GM19023 (cell line): ENCODE data around the gene ME3.

ENCODE experiments used
- ATAC-seq: cut with Tn5 transposase; IDR thresholded peaks from one replicate; pipeline ENCODE4 v1.9.1; 2021; ENCODE audit warnings: mild to moderate bottlenecking, moderate library complexity; ENCODE audit not compliant: unreplicated experiment

The ME3 gene

DNA sequence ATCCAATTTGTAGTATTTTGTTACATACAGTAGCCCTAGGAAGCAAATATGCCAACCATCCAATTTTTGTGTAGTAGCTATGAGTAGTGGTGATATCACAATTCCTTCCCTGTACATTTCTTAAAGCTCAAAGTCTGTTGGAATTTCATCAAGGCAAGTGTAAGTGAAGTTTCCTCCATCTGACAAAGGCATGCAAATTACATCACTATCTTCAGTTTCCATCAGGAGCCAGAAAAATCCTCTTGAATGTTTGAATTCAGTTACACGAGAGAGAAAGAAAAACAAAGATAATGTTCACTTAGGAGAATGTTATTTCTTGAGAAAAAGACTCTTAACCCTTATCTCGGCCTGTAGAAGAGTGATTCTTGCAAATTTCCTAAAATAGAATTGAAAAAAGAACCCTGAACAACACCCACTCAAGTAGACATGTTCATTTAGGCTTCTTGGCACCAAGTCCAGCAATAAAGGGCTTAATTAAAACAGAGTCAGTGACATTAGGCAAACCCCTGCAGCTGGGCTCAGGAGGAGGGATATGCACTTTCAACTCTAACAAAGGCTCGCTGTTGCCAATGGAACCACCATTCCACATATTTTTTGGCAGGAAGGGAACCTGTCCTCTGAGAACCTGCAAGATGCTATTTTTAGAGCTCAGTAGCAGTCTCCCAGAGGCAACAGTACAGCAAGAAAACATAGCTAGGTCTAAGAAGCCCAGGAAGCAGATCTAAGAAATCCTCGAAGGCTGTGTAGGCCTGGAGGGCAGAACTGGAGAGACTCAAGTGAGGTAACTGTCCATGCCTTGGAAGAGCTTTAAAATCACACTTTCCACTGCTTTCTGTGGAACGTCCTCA, 153.1 kb downstream of the ME3 start:
- no peak for ATAC-seq

GRCh38 chr11:86518211-86518610, 154.2 kb downstream of the ME3 start:
- ATAC-seq: no peak

- ATAC-seq: no peak
These were observed 154.9 kb downstream of the ME3 start for GRCh38 chr11:86517557-86517956.

DNA sequence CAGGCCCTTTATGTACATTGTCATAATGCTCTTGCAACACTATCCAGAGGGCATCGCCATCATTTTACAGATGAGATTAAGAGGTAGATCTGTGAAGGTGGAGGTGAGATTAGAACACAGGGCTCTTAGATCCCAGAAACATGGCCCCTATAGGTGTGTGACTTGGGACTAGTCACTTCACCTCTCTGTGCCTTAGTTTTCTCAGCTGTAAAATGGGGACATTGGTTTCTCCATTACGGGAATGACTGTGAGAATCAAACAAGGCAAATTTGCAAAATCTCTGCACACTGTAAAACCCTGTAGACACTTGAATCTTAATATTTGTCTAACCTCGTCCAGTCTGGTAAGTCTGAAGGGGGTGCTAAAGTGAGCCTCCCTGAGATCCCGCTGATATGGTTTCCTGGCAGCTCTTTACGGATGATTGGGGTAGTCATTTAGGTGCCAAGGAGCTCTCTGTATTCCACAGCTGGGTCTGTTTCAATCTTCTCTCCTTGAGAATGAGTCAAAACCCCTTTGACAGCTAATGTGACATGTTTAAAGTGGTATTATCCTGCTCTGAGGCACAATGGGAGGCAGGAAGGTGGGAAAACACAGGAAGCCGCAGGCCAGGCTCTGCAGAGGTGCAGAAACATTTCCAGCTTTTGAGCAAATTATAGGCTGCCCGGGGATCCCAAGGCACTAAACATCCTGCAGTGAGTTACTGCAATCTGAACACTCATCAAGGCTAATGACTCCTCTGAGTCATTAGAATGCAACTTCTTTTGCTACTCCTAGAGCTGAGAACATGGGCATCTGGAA, 156.9 kb downstream of the ME3 start:
- no peak for ATAC-seq

GRCh38 chr11:86514453-86514852, 158.0 kb downstream of the ME3 start:
- ATAC-seq: no peak

GRCh38 chr11:86513746-86514373, 158.6 kb downstream of the ME3 start:
- no peak for ATAC-seq

DNA sequence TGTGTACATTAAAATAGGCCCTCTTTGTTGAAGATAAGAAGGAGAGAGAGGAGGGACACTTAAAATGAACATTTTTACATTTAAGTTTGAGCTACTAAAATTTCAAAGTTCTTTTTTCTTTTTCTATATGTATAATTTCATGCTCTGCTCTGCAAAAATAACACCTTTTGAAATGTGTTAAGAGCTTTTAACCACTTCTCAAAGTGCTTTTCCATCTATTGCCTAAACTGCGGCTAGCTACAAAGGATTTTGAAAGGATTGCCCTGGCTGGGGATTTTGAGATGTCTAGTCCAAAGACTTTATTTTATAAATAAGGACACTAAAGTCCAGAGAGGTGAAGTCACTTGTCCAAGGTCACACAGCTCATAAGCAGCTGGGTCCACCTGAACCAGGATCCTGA, 159.3 kb downstream of the ME3 start:
- no peak for ATAC-seq

GRCh38 chr11:86511086-86511551, 161.3 kb downstream of the ME3 start:
- peak; percentile 71 for ATAC-seq

GRCh38 chr11:86510674-86511073, 161.7 kb downstream of the ME3 start:
- no peak for ATAC-seq

DNA sequence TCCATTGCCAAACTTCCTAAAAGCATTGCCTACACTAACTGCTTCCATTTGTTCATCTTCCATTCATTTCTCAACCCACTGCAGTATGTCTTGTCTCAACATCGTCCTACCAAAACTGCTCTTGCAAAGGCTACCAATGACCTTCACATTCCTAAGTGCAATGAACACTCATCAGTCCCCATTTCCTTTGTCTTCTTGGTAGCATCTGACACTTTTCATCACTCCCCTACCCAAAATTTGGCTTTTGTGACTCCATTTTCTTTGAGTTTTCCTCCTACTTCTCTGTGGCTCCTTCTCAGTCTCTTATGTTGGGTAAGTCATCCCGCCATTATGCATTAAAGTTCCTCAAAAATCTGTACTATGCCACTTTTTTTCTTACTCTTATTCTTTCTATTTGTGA, 162.3 kb downstream of the ME3 start:
- no peak for ATAC-seq

DNA sequence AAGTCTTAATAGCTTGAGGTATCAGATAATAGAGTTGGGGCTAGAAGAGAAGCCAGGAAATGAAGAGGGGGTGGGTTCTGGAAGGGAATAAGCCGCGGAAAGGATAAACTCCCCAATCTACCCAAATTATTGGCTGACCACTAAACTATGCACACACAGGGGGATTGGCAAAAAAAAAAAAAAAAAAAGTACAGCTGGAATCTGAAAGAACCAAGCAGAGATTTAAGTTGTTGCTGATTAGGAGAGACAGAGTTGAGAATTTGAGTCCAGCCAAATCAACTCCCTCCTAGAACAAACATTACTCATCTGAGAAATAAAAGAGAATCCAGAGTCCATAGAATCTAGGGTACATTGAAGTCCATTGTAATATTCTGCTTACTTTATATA, 162.8 kb downstream of the ME3 start:
- no peak for ATAC-seq

DNA sequence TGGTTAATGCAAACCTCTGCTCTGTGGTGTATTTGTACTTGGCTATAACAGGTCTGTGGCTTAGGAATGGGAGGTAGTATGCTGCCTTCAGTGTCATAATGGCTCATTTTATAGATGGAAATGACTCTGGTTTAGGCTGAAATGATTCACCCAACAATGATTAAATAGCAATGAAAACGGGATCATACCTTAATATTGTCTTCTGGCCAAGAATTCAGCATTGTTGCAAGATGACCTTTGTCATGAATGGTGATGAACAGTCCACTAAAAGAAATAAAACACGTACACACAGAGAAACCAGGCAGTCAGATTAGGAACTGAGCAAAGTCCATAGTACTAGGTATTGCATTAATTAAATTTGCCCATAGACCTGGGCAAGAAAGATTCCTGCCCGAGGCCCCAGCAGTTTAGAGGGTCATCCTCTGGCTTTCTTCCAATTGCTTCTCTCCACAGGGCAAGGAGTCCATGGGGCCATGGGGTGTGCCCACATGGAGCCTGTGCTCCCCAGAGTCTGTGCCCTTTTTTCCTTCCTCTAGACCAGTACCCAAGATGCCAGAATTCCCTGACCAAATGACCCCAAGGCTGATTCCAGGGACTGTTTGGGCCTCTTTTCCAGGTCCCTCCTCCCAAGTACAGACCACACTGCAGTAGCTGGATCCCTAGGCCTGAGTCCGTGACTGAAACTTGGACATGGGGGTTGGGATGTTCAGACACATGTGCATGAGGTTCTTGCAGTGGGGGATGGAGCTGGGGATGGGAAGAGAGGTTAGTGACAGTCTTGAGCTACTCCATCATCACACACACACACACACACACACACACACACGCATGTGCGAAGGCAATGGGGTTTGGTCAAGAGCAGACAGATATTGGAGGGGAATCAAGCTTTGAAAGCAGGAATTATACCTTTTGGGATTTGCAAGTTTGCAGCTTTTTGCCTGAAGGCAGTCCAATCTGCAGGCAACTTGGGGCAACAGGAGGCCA, 163.5 kb downstream of the ME3 start:
- no peak for ATAC-seq

DNA sequence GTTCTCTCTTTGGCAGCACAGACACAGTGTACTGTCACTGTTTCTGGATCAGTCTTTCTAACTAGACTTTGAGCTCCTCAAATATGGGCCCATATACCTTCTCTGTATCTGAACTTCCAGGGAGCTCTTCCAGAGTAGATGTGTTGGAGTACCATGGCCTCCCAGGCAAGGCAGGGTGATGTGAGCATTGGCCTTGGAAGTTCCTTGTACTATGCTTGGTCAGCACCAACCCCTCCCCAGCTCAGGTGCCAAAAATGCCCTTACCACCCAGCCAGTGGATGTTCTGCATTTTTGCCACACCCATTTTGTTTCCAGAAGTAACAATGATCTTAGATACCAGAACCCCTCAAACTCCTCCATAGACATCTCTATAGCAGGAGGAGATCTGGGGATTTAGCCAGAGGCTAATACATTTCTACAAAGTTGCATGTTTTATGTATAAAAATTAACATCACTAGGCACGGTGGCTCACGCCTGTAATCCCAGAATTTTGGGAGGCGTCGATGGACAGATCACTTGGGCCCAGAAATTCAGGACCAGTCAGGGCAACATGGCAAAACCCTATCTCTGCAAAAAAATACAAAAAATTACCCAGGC, 165.1 kb downstream of the ME3 start:
- ATAC-seq: no peak

DNA sequence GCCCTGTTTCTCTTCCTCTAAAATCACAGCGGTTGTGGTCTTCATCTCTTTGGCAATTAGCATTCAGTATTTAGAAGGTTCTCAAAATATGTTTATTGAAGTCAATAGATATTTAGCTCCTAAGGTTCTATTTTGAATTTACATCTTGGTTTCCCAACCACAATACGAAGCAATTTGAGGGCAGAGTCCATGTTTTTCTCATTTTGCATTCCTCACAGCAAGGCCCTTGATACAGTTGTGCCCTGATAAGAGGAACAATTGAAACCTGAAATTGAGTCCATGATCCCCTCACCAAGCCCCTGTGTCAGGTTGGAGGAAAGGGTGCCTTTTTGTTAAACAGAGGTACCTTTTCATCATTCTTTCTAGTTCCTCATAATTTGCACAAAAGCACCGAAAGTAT, 166.2 kb downstream of the ME3 start:
- no peak for ATAC-seq

GRCh38 chr11:86503131-86503530, 169.3 kb downstream of the ME3 start:
- no peak for ATAC-seq

- ATAC-seq: no peak
These were observed 170.2 kb downstream of the ME3 start for GRCh38 chr11:86502137-86502642.

- no peak for ATAC-seq
These were observed 171.8 kb downstream of the ME3 start for GRCh38 chr11:86500500-86501140.

DNA sequence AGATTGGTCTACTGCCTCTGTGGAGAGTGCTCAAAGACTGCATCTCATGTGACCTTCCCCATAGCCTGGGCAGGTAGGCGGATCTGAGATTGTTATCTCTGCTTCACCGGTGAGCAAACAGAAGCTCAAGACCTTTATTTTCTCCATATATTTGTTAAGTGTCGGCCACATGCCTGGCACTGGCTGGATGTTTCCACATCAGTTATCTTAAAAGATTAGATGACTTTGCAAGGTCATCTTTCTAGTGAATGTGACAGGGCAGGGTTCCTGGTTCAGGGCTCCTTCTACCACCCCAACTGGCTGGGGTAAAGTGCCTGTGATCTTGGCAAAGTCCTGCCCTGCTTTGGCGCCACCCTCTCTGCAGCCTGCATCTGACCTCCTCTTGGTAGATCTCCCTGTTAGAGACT, 172.7 kb downstream of the ME3 start:
- ATAC-seq: no peak

- no peak for ATAC-seq
These were observed 174.6 kb downstream of the ME3 start for GRCh38 chr11:86497836-86498235.
